Measurements from ENCODE around the gene TMEM213.

GRCh38 chr7:138864667-138865066, 66.9 kb downstream of the TMEM213 start:
- TF ChIP-seq YY1 (IDR thresholded peaks at IDR 0.05; ENCODE audit: insufficient read depth, insufficient read length) (no peak), ZNF274 (IDR thresholded peaks at IDR 0.05; ENCODE audit: low read depth, low read length) (no peak)
